GM19025 (cell line): ENCODE measurements around the gene C2CD2L.
"Not testable (repeated sequence)": the region's sequence is repeated elsewhere in the genome, so short reads cannot be mapped to it uniquely, and the experiment has no call there.

Source experiments
- ATAC-seq: cut with Tn5 transposase; IDR thresholded peaks from one replicate; pipeline ENCODE4 v1.9.1; 2021; ENCODE audit warnings: mild to moderate bottlenecking, low read depth, moderate library complexity; ENCODE audit not compliant: unreplicated experiment

Gene C2CD2L

GRCh38 chr11:119106564-119107537 lies at the start of gene C2CD2L:
TSS of gene C2CD2L (plus strand) at chr11:119107344. CDS start at chr11:119107742, 398 bp downstream.
- peak; percentile 76 for ATAC-seq

- not testable (repeated sequence) for ATAC-seq
These were observed 48.0 kb upstream of the C2CD2L start for GRCh38 chr11:119059128-119059527.

GRCh38 chr11:119061256-119061655 lies 45.9 kb upstream of the C2CD2L start:
- no peak for ATAC-seq

- no peak for ATAC-seq
These were observed 44.4 kb upstream of the C2CD2L start for GRCh38 chr11:119062779-119063178.

GRCh38 chr11:119065369-119065768 lies 41.8 kb upstream of the C2CD2L start:
- ATAC-seq = no peak

- ATAC-seq = peak; percentile 94
These were observed 39.5 kb upstream of the C2CD2L start, which contains the start of gene VPS11 for GRCh38 chr11:119067371-119068222. TSS of gene VPS11 (plus strand) at chr11:119067818. CDS start at chr11:119067824, 6 bp downstream.

GRCh38 chr11:119077839-119078238 lies 29.3 kb upstream of the C2CD2L start:
- no peak for ATAC-seq

- no peak for ATAC-seq
These were observed 28.3 kb upstream of the C2CD2L start for GRCh38 chr11:119078675-119079420.

- no peak for ATAC-seq
These were observed 25.4 kb upstream of the C2CD2L start for GRCh38 chr11:119081682-119082260.

- peak; percentile 93 for ATAC-seq
These were observed 22.3 kb upstream of the C2CD2L start, which contains the start of gene HMBS for GRCh38 chr11:119084663-119085436. TSS of gene HMBS (plus strand) at chr11:119084881. CDS start at chr11:119085034, 153 bp downstream.

- peak; percentile 3 for ATAC-seq
These were observed 21.7 kb upstream of the C2CD2L start for GRCh38 chr11:119085437-119085847.

GRCh38 chr11:119087123-119087522 lies 20.0 kb upstream of the C2CD2L start:
- ATAC-seq = no peak

GRCh38 chr11:119087747-119088241 lies 19.4 kb upstream of the C2CD2L start:
- ATAC-seq = no peak

GRCh38 chr11:119088406-119088805 lies 18.7 kb upstream of the C2CD2L start:
- ATAC-seq = no peak

- no peak for ATAC-seq
These were observed 17.8 kb upstream of the C2CD2L start for GRCh38 chr11:119089319-119089718.

- no peak for ATAC-seq
These were observed 16.0 kb upstream of the C2CD2L start for GRCh38 chr11:119091178-119091577.

GRCh38 chr11:119091966-119092879 lies 14.9 kb upstream of the C2CD2L start:
- ATAC-seq = no peak
